Stomach (tissue), 9 donors: ENCODE measurements around the gene FXYD3. TPM values are rescaled to one million over a fixed set of nuclear protein-coding genes. Genes with fewer than 3 reads are reported as not detected.

Experiments used
- DNase-seq, 2 donors: peaks; one replicate each; pipeline versions ENCODE4 v3.0.0 to v3.0.0-alpha.2; 2013 to 2019
- H3K27ac ChIP-seq, 5 donors: fragments of 200-600 bp in 4 of 5; sonication (generic) in 4 of 5; one replicate each; pipeline ENCODE4 v1.5.1; 2013 to 2019; ENCODE audit warnings: mild to moderate bottlenecking in 1 of 5, moderate library complexity in 1 of 5
- H3K27me3 ChIP-seq, 3 donors: fragments of 200-600 bp; sonication (generic); one replicate each; pipeline ENCODE4 v1.5.1; 2017 to 2019; ENCODE audit warnings: mixed run types in 1 of 3
- H3K36me3 ChIP-seq, 4 donors: fragments of 200-600 bp; sonication (generic); 1 replicate in 3 of 4; 2 replicates in 1 of 4; pipeline ENCODE4 v1.5.1; 2016 to 2019
- H3K4me1 ChIP-seq, 4 donors: fragments of 200-600 bp; sonication (generic); one replicate each; pipeline ENCODE4 v1.5.1; 2016 to 2019
- H3K4me3 ChIP-seq, 4 donors: fragments of 200-600 bp; sonication (generic) in 3 of 4; one replicate each; pipeline ENCODE4 v1.5.1; 2016 to 2019; ENCODE audit warnings: mild to moderate bottlenecking in 1 of 4
- H3K9me3 ChIP-seq, 4 donors: fragments of 200-600 bp; sonication (generic); one replicate each; pipeline ENCODE4 v1.5.1; 2016 to 2019
- CTCF ChIP-seq, 7 experiments: fragments of 450-650 bp in 4 of 7; fragments of 200-600 bp in 3 of 7; sonication (generic) in 3 of 7; IDR thresholded peaks; one replicate each; pipeline ENCODE4 v1.5.1; 2016 to 2019; ENCODE audit warnings: antibody characterized with exemption in 7 of 7, control low read depth in 2 of 7, mild to moderate bottlenecking in 1 of 7
- EP300 ChIP-seq: sonication (generic); formaldehyde crosslinking; IDR thresholded peaks from one replicate; pipeline ENCODE4 v1.6.1; 2017; ENCODE audit warnings: antibody characterized with exemption
- POLR2A ChIP-seq, 4 donors: fragments of 450-650 bp; IDR thresholded peaks; one replicate each; pipeline ENCODE4 v1.6.1; 2016; ENCODE audit warnings: antibody characterized with exemption in 4 of 4, control low read depth in 2 of 4, mild to moderate bottlenecking in 1 of 4, moderate library complexity in 1 of 4
- POLR2AphosphoS5 ChIP-seq, 3 donors: sonication (generic); formaldehyde crosslinking; IDR thresholded peaks; one replicate each; pipeline ENCODE4 v1.6.1; 2016; ENCODE audit warnings: antibody characterized with exemption in 3 of 3
- WGBS, 5 donors: extraction: QIAGEN DNeasy Blood & Tissue Kit in 3 of 5; methylation state at CpG; one replicate each; pipeline versions ENCODE4 v1.1.5 to v1.1.7; 2013 to 2018; 5-methylcytosine and 5-hydroxymethylcytosine counted together
- intact Hi-C: fragments of 100-400 bp; cut with DNase I; formaldehyde crosslinking; loops from one replicate; pipeline ENCODE4 v1.15.1; 2023; ENCODE audit warnings: low total_unique reads
- polyA plus RNA-seq, 3 donors: library from polyadenylated mRNA; stranded (reverse); fragments of 200-250 nt; gene quantifications; one replicate each; pipeline ENCODE4 v1.2.3, GENCODE V29; 2013
- total RNA-seq, 5 donors: library from RNA; depleted of rRNA; stranded (reverse); fragments of >200 nt; gene quantifications; one replicate each; pipeline versions ENCODE4 v1.1.0 to v1.2.3, GENCODE V29; 2014 to 2016
- donor health status: healthy with polysubstance abuse.
- donor health status: Bipolar disorder and iron deficiency.
- donor health status: healthy.

The FXYD3 gene
- total and polyA plus RNA-seq, 8 donors, result 84.8 to 800 (median 441) TPM

- intact Hi-C loops, result no loop called here
- 64 to 79% (median 74%) methylated on average over 5 of the region's 5 CpGs for WGBS, 5 donors
Observed at GRCh38 chr19:35165200-35166058, 49.8 kb downstream of the FXYD3 start.

GRCh38 chr19:35166100-35167063 is 50.8 kb downstream of the FXYD3 start:
- intact Hi-C loops, result no loop called here
- no peak for DNase-seq
- H3K9me3 ChIP-seq, result peaks cover 14 to 51% (median 37%) of the 10 kb centered on the region in 4 donors
- no peak overlapping the region for H3K27ac ChIP-seq
- no peak for TF ChIP-seq POLR2A (IDR thresholded peaks at IDR 0.05)
- TF ChIP-seq POLR2AphosphoS5 (IDR thresholded peaks at IDR 0.05), result no peak
- no peak for TF ChIP-seq EP300
- TF ChIP-seq CTCF (IDR thresholded peaks at IDR 0.05), result no peak
- H3K4me1 ChIP-seq, result peaks cover 0 to 7% (median 0%) of the 10 kb centered on the region in 4 donors
- H3K36me3 ChIP-seq, result peaks cover 29 to 78% (median 70%) of the 10 kb centered on the region in 4 donors
- H3K4me3 ChIP-seq, result no peak overlapping the region
- no peaks in the 10 kb centered on the region for H3K27me3 ChIP-seq
- 90 to 98% (median 97%) methylated on average over 7 of the region's 7 CpGs for WGBS, 5 donors

More at GRCh38 chr19:35165200-35166058, 49.8 kb downstream of the FXYD3 start:
- Histone ChIP-seq H3K4me3 (no peak overlapping the region), H3K27ac (no peak overlapping the region), H3K27me3 (no peaks in the 10 kb centered on the region), H3K9me3 (peaks cover 14 to 51% (median 37%) of the 10 kb centered on the region in 4 donors), H3K4me1 (peaks cover 0 to 7% (median 0%) of the 10 kb centered on the region in 4 donors), H3K36me3 (peaks cover 32 to 84% (median 78%) of the 10 kb centered on the region in 4 donors)
- DNase-seq, result no peak
- TF ChIP-seq CTCF (IDR thresholded peaks at IDR 0.05), result no peak
- no peak for TF ChIP-seq POLR2A (IDR thresholded peaks at IDR 0.05)
- TF ChIP-seq EP300, result no peak
- TF ChIP-seq POLR2AphosphoS5 (IDR thresholded peaks at IDR 0.05), result no peak

- Histone ChIP-seq H3K27me3 (no peaks in the 10 kb centered on the region), H3K27ac (peak overlapping the region in 1 of 5 donors; percentile 27), H3K4me1 (peaks cover 0 to 17% (median 3%) of the 10 kb centered on the region in 4 donors), H3K9me3 (peaks cover 14 to 44% (median 31%) of the 10 kb centered on the region in 4 donors), H3K36me3 (peaks cover 25 to 67% (median 59%) of the 10 kb centered on the region in 4 donors), H3K4me3 (no peak overlapping the region)
- no peak for DNase-seq
- intact Hi-C loops, result no loop called here
- WGBS, 5 donors, result 79 to 86% (median 82%) methylated on average over 5 of the region's 5 CpGs
- TF ChIP-seq POLR2A (IDR thresholded peaks at IDR 0.05) (no peak), CTCF (IDR thresholded peaks at IDR 0.05) (no peak), EP300 (no peak), POLR2AphosphoS5 (IDR thresholded peaks at IDR 0.05) (no peak)
Observed at GRCh38 chr19:35167251-35168119, 51.9 kb downstream of the FXYD3 start.
